Measurements from ENCODE around the gene SPACA7. TPM values are rescaled to one million over a fixed set of nuclear protein-coding genes. Genes with fewer than 3 reads are reported as not detected.
A peak's percentile ranks its signal among the peaks of the same experiment; 100 is the strongest.

Gene SPACA7
- total and polyA plus RNA-seq, 12 donors: not detected

DNA sequence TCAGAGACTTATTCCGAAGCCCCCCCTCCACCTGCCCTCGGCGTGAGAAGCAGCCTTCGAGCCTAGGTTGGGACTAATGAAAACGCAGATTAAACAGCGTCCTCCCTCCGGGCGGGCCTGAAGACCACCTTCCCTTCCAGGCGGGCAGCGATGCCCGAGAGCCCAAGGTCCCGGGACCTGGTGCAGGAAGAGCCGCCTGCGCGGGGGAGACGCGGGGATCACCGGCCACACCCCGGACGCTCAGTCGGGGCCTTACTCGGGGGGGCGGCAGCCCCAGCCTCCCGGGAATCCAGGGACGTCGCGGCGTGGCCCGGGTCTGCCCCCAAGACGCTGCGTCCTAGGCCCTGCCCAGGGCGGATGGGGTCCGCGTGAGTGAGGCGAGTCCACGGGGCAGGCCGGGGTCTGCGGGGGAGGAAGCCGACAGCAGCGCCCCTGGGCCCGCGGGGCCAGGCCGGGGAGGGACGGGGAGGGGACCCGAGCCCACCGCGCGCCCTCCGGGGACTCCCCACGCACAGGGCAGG lies 33.3 kb upstream of the SPACA7 start:
- TF ChIP-seq CTCF (IDR thresholded peaks at IDR 0.05): no peak
- no peak for TF ChIP-seq POLR2A (IDR thresholded peaks at IDR 0.05)
- H3K27me3 ChIP-seq: peaks cover 11% of the 10 kb centered on the region
- intact Hi-C loops (cut with DNase I): no loop called here
- H3K4me1 ChIP-seq (replicated peaks in 1 of 2): no peaks in the 10 kb centered on the region
- WGBS, 4 donors: 64 to 100% (median 79%) methylated on average over 2 to 50 of the region's 50 CpGs
- H3K9me3 ChIP-seq (replicated peaks in 1 of 3): no peaks in the 10 kb centered on the region
- H3K4me3 ChIP-seq: no peak overlapping the region
- H3K36me3 ChIP-seq (replicated peaks in 1 of 2): no peaks in the 10 kb centered on the region
- H3K27ac ChIP-seq: no peak overlapping the region
- DNase-seq: no peak

DNA sequence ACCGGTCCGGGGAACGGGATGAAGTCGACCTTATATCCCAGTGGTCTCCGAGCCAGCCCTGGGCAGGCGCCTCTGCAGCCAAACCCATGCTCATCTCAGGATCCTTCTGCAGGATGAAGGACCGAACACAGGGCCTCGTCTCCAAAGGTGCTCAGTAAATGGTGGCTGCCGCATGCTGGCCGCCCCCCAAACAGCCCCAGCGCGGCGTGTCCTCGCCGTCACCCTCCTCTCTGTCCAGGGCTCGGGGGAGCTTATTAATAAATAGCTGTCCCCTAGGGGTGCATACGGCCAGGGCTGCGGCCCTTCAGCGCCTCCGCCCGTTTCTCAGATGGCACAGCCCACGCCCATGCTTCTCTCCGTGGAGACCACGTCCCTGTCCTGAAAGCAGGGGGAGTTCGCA lies 32.6 kb upstream of the SPACA7 start:
- intact Hi-C loops (cut with DNase I): no loop called here
- DNase-seq: no peak

GRCh38 chr13:112345826-112346172 lies 30.4 kb upstream of the SPACA7 start:
- 40 to 51% (median 45%) methylated on average over 7 of the region's 7 CpGs for WGBS, 4 donors

More for the DNA sequence above, 32.6 kb upstream of the SPACA7 start:
- H3K4me1 ChIP-seq (replicated peaks in 1 of 2): no peaks in the 10 kb centered on the region
- no peak overlapping the region for H3K27ac ChIP-seq
- WGBS, 4 donors: 73 to 81% (median 78%) methylated on average over 13 to 25 of the region's 25 CpGs
- H3K4me3 ChIP-seq: no peak overlapping the region
- TF ChIP-seq POLR2A (IDR thresholded peaks at IDR 0.05) (no peak), CTCF (IDR thresholded peaks at IDR 0.05) (no peak)
- H3K9me3 ChIP-seq (replicated peaks in 1 of 3): no peaks in the 10 kb centered on the region
- peaks cover 11% of the 10 kb centered on the region for H3K27me3 ChIP-seq
- no peaks in the 10 kb centered on the region for H3K36me3 ChIP-seq (replicated peaks in 1 of 2)

GRCh38 chr13:112346173-112346898 lies 29.8 kb upstream of the SPACA7 start:
- intact Hi-C loops (cut with DNase I): no loop called here
- 7 to 17% (median 8%) methylated on average over 6 to 22 of the region's 22 CpGs for WGBS, 4 donors
- Histone ChIP-seq H3K36me3 (replicated peaks in 1 of 2) (no peaks in the 10 kb centered on the region), H3K4me1 (replicated peaks in 1 of 2) (no peaks in the 10 kb centered on the region), H3K27ac (no peak overlapping the region), H3K4me3 (no peak overlapping the region), H3K9me3 (replicated peaks in 1 of 3) (no peaks in the 10 kb centered on the region), H3K27me3 (peaks cover 11% of the 10 kb centered on the region)
- DNase-seq: peak in 2 of 7 donors; percentile 7 to 41
- TF ChIP-seq POLR2A (IDR thresholded peaks at IDR 0.05): no peak
- TF ChIP-seq CTCF (IDR thresholded peaks at IDR 0.05): no peak

More at GRCh38 chr13:112345826-112346172, 30.4 kb upstream of the SPACA7 start:
- DNase-seq: peak in 1 of 7 donors; percentile 3
- no peak for TF ChIP-seq POLR2A (IDR thresholded peaks at IDR 0.05)
- no peak for TF ChIP-seq CTCF (IDR thresholded peaks at IDR 0.05)
- Histone ChIP-seq H3K4me3 (no peak overlapping the region), H3K4me1 (replicated peaks in 1 of 2) (no peaks in the 10 kb centered on the region), H3K9me3 (replicated peaks in 1 of 3) (no peaks in the 10 kb centered on the region), H3K36me3 (replicated peaks in 1 of 2) (no peaks in the 10 kb centered on the region), H3K27ac (no peak overlapping the region), H3K27me3 (peaks cover 11% of the 10 kb centered on the region)
- intact Hi-C loops (cut with DNase I): no loop called here

Measured in adrenal gland (tissue), 12 donors.